Fibroblast of the aortic adventitia (primary cell): Measurements from ENCODE around the gene CEP89. TPM values are rescaled to one million over a fixed set of nuclear protein-coding genes. Genes with fewer than 3 reads are reported as not detected.
A peak's percentile ranks its signal among the peaks of the same experiment; 100 is the strongest.
"Not testable (repeated sequence)": the region's sequence is repeated elsewhere in the genome, so short reads cannot be mapped to it uniquely, and the experiment has no call there.

Experiments
- DNase-seq: peaks from one replicate; pipeline ENCODE4 v3.0.0-alpha.2; 2010; ENCODE audit warnings: low read depth
- H3K4me3 ChIP-seq: 2 replicates; pipeline ENCODE4 v1.5.1; 2011; ENCODE audit warnings: low read depth, mild to moderate bottlenecking, control low read depth, low read length, moderate library complexity
- total RNA-seq: library from RNA; depleted of rRNA; stranded (reverse); fragments of >200 nt; gene quantifications from 2 replicates; pipeline ENCODE4 v1.2.3, GENCODE V29; 2012; ENCODE audit warnings: low replicate concordance
- TF ChIP-seq, protein P1 (sequence below): IDR thresholded peaks from 2 replicates; pipeline ENCODE4 v1.5.1; 2011; ENCODE audit warnings: mild to moderate bottlenecking, low read length, control low read depth, inconsistent platforms; ENCODE audit not compliant: insufficient read depth

Gene CEP89
- total RNA-seq, 1 donor: 26.3 TPM

DNA sequence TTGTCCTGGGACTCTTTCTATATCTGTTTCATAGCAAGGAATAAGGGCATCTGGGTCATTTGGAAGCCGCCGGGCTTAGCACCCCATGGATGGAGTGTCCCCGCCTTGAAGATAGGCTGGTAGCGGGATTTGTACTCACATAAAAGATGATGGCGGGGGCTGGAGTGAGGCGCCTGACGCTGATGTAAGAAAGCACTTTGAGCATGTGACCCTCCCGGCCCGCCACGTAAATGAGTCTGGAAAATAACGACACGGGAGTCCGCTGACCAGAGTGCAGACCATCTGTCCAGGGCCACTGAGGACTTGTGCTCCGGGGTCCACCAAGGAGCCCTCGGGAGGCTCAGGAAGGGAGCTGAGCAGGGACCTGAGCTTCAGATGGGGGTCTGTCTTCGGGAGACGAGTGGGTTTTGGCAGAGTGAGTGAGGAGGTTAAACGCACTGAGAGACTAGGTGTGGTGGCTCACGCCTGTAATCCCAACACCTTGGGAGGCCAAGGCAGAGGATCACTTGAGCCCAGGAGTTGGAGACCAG is 128.0 kb downstream of the CEP89 start:
- TF ChIP-seq, protein P1, sequence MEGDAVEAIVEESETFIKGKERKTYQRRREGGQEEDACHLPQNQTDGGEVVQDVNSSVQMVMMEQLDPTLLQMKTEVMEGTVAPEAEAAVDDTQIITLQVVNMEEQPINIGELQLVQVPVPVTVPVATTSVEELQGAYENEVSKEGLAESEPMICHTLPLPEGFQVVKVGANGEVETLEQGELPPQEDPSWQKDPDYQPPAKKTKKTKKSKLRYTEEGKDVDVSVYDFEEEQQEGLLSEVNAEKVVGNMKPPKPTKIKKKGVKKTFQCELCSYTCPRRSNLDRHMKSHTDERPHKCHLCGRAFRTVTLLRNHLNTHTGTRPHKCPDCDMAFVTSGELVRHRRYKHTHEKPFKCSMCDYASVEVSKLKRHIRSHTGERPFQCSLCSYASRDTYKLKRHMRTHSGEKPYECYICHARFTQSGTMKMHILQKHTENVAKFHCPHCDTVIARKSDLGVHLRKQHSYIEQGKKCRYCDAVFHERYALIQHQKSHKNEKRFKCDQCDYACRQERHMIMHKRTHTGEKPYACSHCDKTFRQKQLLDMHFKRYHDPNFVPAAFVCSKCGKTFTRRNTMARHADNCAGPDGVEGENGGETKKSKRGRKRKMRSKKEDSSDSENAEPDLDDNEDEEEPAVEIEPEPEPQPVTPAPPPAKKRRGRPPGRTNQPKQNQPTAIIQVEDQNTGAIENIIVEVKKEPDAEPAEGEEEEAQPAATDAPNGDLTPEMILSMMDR: no peak
- no peak overlapping the region for H3K4me3 ChIP-seq
- no peak for DNase-seq

GRCh38 chr19:32842061-32842460 is 129.7 kb downstream of the CEP89 start:
- TF ChIP-seq, protein P1: no peak
- H3K4me3 ChIP-seq: no peak overlapping the region

GRCh38 chr19:32837531-32837930 is 134.2 kb downstream of the CEP89 start:
- TF ChIP-seq, protein P1: no peak
- H3K4me3 ChIP-seq: no peak overlapping the region
- no peak for DNase-seq

More at GRCh38 chr19:32842061-32842460, 129.7 kb downstream of the CEP89 start:
- no peak for DNase-seq

DNA sequence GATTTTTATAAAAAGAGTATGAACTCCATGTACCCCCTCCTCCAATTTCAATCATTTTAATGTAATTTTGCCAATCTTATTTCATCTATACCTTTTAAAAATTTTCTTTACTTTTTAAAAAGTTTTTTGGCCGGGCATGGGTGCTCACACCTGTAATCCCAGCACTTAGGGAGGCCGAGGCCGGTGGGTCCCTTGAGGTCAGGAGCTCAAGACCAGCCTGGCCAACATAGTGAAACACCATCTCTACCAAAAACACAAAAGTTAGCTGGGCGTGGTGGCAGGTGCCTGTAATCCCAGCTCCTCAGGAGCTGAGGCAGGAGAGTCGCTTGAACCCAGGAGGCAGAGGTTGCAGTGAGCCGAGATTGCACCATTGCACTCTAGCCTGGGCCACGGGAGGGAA is 138.4 kb downstream of the CEP89 start:
- DNase-seq, H3K4me3 ChIP-seq: not testable (repeated sequence)

- H3K4me3 ChIP-seq, DNase-seq: not testable (repeated sequence)
These were observed 138.9 kb downstream of the CEP89 start for GRCh38 chr19:32832825-32833224.

DNA sequence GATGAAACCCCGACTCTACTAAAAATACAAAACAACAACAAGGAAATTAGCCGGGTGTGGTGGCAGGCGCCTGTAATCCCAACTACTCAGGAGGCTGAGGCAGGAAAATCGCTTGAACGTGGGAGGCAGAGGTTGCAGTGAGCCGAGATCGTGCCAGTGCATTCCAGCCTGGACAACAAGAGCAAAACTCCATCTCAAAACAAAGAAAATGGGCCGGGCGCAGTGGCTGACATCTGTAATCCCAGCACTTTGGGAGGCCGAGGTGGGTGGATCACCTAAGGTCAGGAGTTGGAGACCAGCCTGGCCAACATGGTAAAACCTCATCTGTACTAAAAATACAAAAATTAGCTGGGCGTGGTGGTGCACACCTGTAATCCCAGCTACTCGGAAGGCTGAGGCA is 139.7 kb downstream of the CEP89 start:
- not testable (repeated sequence) for H3K4me3 ChIP-seq, DNase-seq

DNA sequence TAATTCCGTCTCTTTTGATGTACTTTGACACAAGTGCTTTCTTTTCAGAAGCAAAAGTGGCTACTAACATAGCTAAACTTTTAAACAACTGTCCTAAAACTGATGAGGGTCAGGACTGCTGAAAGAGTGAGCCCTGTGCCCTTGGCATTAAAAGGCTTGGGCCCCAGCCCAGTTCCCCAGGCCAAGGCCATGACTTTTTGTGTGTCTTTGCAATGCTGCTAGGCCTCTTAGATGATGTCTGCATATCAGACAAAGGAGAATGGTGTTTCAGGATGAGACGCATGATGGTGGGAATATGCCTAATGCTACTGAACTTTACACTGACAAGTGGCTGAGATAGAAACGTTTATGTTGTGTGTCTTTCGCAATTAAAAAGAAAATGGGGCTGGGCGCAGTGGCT is 140.1 kb downstream of the CEP89 start:
- H3K4me3 ChIP-seq: no peak overlapping the region
- TF ChIP-seq, protein P1: no peak
- no peak for DNase-seq

DNA sequence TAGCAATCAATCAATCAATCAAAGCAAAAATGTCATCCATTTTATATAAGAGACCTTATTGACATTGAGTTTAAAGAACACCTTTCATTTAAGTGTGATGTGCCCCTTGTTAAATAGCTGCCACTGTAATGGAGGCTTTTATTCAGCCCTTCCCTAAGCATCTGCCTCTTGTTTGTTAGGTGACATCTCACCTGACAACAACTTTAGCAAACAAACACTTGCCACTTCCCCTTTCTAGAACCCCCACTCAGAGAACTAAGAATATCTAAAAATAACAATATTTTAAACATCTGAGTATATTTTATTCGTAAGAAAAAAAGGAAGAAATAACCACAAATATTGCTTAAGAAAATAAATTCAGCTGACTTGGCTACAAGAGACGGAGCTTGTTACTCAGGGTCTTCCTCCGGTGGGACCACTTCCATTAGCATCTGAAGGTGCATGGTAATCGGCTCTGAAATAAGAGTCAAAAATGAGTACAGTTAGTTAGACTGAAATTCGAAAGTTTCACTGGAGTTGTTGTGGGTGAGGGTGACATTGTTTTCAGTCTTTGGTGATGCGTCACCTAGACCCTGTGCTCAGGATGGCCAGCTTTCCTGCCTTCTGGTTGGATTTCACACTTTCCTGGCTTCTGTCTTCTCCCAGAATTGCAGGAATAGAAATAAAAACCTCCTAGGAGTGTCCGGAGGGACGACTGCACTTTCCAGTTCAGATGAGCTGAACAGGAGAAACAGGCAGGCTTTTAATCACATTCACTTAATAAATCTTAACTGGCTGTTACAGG is 141.3 kb downstream of the CEP89 start:
- TF ChIP-seq, protein P1: no peak
- DNase-seq: peak; percentile 24
- no peak overlapping the region for H3K4me3 ChIP-seq
